Measurements from ENCODE around the gene PPWD1.

The PPWD1 gene

GRCh38 chr5:65562731-65563701 lies at the start of gene PPWD1, which contains the start of gene CENPK:
PPWD1 (plus strand) TSS chr5:65563296; CDS start chr5:65563311, 15 bp downstream.
CENPK (minus strand) TSS chr5:65563168; CDS start chr5:65554907, 8,261 bp downstream.
- peaks cover 41% of the 10 kb centered on the region for H3K36me3 ChIP-seq (ENCODE audit: insufficient read depth, low read length)
- no peaks in the 10 kb centered on the region for H3K9me2 ChIP-seq (ENCODE audit: low read depth, low read length)
- H3K4me3 ChIP-seq (ENCODE audit: low read depth, low read length, poor library complexity, severe bottlenecking) = peak within 1 kb of the TSS; percentile 87
- H3K4me1 ChIP-seq (ENCODE audit: insufficient read depth, low read length, severe bottlenecking) = peaks cover 39% of the 10 kb centered on the region
- peak within 1 kb of the TSS; percentile 95; the same call in 1 of the 2 replicates for H2AFZ ChIP-seq (ENCODE audit: low read length)
- TF ChIP-seq EZH2 (IDR thresholded peaks at IDR 0.05; ENCODE audit: borderline replicate concordance, low read length) (no peak), CTCF (IDR thresholded peaks at IDR 0.05; ENCODE audit: low read length) (no peak)
- peaks cover 50% of the 10 kb centered on the region for H3K79me2 ChIP-seq (ENCODE audit: insufficient read depth, low read length)
- peak within 1 kb of the TSS; percentile 92 for H3K4me2 ChIP-seq (ENCODE audit: low read length)
- no peaks in the 10 kb centered on the region for H3F3A ChIP-seq (ENCODE audit: insufficient read depth, low read length)
- no peaks in the 10 kb centered on the region for H3K9me3 ChIP-seq (ENCODE audit: low read length)
- no peaks in the 10 kb centered on the region for H4K20me1 ChIP-seq (ENCODE audit: insufficient read depth, low read length)
- no peaks in the 10 kb centered on the region for H3K27me3 ChIP-seq (ENCODE audit: insufficient read depth, low read length)
- peak within 1 kb of the TSS; percentile 84 for H3K27ac ChIP-seq (ENCODE audit: low read depth, low read length, poor library complexity, severe bottlenecking)
- peak within 1 kb of the TSS; percentile 92 for H3K9ac ChIP-seq (ENCODE audit: low read length)

DNA sequence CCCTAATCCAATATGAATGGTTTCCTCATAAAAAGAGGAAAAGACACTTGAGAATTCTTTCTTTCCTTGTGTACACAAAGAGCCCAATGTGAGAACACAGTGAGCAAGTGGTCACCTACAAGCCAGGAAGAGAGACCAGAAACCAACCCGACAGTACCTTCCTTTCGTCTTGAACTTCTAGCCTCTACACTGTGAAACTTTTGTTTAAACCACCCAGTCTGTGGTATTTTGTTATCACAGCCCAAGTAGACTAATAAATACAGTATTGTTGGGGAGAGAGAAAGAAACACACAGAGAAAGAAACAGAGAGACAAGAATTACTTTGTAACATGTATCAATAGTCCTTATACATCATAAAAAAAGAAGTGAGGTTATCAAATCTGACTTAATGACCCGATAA lies 37.4 kb upstream of the PPWD1 start:
- peaks cover 43% of the 10 kb centered on the region for H3K36me3 ChIP-seq (ENCODE audit: insufficient read depth, low read length)
- no peaks in the 10 kb centered on the region for H3K27me3 ChIP-seq (ENCODE audit: insufficient read depth, low read length)
- no peaks in the 10 kb centered on the region for H3K9me3 ChIP-seq (ENCODE audit: low read length)
- H4K20me1 ChIP-seq (ENCODE audit: insufficient read depth, low read length) = no peaks in the 10 kb centered on the region
- H3K27ac ChIP-seq (ENCODE audit: low read depth, low read length, poor library complexity, severe bottlenecking) = no peak overlapping the region
- H2AFZ ChIP-seq (ENCODE audit: low read length) = no peak overlapping the region
- no peak overlapping the region for H3K4me2 ChIP-seq (ENCODE audit: low read length)
- H3F3A ChIP-seq (ENCODE audit: insufficient read depth, low read length) = no peaks in the 10 kb centered on the region
- no peaks in the 10 kb centered on the region for H3K4me1 ChIP-seq (ENCODE audit: insufficient read depth, low read length, severe bottlenecking)
- no peak overlapping the region for H3K9ac ChIP-seq (ENCODE audit: low read length)
- no peaks in the 10 kb centered on the region for H3K9me2 ChIP-seq (ENCODE audit: low read depth, low read length)
- no peaks in the 10 kb centered on the region for H3K79me2 ChIP-seq (ENCODE audit: insufficient read depth, low read length)
- no peak overlapping the region for H3K4me3 ChIP-seq (ENCODE audit: low read depth, low read length, poor library complexity, severe bottlenecking)
- TF ChIP-seq CTCF (IDR thresholded peaks at IDR 0.05; ENCODE audit: low read length) (no peak), EZH2 (IDR thresholded peaks at IDR 0.05; ENCODE audit: borderline replicate concordance, low read length) (no peak)

- H3K27ac ChIP-seq (ENCODE audit: low read depth, low read length, poor library complexity, severe bottlenecking) = no peak overlapping the region
- H3K27me3 ChIP-seq (ENCODE audit: insufficient read depth, low read length) = no peaks in the 10 kb centered on the region
- no peaks in the 10 kb centered on the region for H3K9me2 ChIP-seq (ENCODE audit: low read depth, low read length)
- peaks cover 12% of the 10 kb centered on the region for H3K36me3 ChIP-seq (ENCODE audit: insufficient read depth, low read length)
- H4K20me1 ChIP-seq (ENCODE audit: insufficient read depth, low read length) = no peaks in the 10 kb centered on the region
- H3K4me1 ChIP-seq (ENCODE audit: insufficient read depth, low read length, severe bottlenecking) = no peaks in the 10 kb centered on the region
- no peak overlapping the region for H2AFZ ChIP-seq (ENCODE audit: low read length)
- no peak overlapping the region for H3K9ac ChIP-seq (ENCODE audit: low read length)
- no peaks in the 10 kb centered on the region for H3F3A ChIP-seq (ENCODE audit: insufficient read depth, low read length)
- TF ChIP-seq CTCF (IDR thresholded peaks at IDR 0.05; ENCODE audit: low read length) (no peak), EZH2 (IDR thresholded peaks at IDR 0.05; ENCODE audit: borderline replicate concordance, low read length) (no peak)
- no peaks in the 10 kb centered on the region for H3K79me2 ChIP-seq (ENCODE audit: insufficient read depth, low read length)
- no peaks in the 10 kb centered on the region for H3K9me3 ChIP-seq (ENCODE audit: low read length)
- no peak overlapping the region for H3K4me2 ChIP-seq (ENCODE audit: low read length)
- H3K4me3 ChIP-seq (ENCODE audit: low read depth, low read length, poor library complexity, severe bottlenecking) = no peak overlapping the region
These were observed 32.2 kb upstream of the PPWD1 start for GRCh38 chr5:65530904-65531303.
